ENCODE measurements around the gene UPF2. TPM values are rescaled to one million over a fixed set of nuclear protein-coding genes. Genes with fewer than 3 reads are reported as not detected.

Gene UPF2
- total and polyA plus RNA-seq, 2 of the 13 experiments (the other 11 are each of a cell fraction or from before 2014, with no cell fraction given): 6.2 to 14.5 TPM

- no peak for TF ChIP-seq AHDC1 (CRISPR knock-in tag; IDR thresholded peaks at IDR 0.05; ENCODE audit: borderline replicate concordance)
- TF ChIP-seq NR2C2 (CRISPR knock-in tag; IDR thresholded peaks at IDR 0.05; ENCODE audit: borderline replicate concordance): peak; percentile 75
- no peak for TF ChIP-seq EEA1 (CRISPR knock-in tag; IDR thresholded peaks at IDR 0.05; ENCODE audit: borderline replicate concordance)
- no peak; the same call in 1 of the 2 replicates for TF ChIP-seq RARA (CRISPR knock-in tag; IDR thresholded peaks at IDR 0.05)
- no peak for TF ChIP-seq ZNF34 (CRISPR knock-in tag; IDR thresholded peaks at IDR 0.05; ENCODE audit: borderline replicate concordance)
- no peak for TF ChIP-seq ZNF597 (CRISPR knock-in tag; IDR thresholded peaks at IDR 0.05)
- TF ChIP-seq ZNF205 (CRISPR knock-in tag; IDR thresholded peaks at IDR 0.05): 0 out of 2 replicates have a peak, but pooled peaks have one; percentile 10
- no peak for TF ChIP-seq E2F1 (CRISPR knock-in tag; IDR thresholded peaks at IDR 0.05)
- TF ChIP-seq MXD1 (CRISPR knock-in tag; IDR thresholded peaks at IDR 0.05): no peak
- TF ChIP-seq HNF1A (IDR thresholded peaks at IDR 0.05; ENCODE audit: low read depth): no peak
- TF ChIP-seq HNF1A (CRISPR knock-in tag; IDR thresholded peaks at IDR 0.05; ENCODE audit: borderline replicate concordance): no peak
- no peak for TF ChIP-seq MYPOP (CRISPR knock-in tag; IDR thresholded peaks at IDR 0.05)
Observed at GRCh38 chr10:12042797-12043651, at the start of gene UPF2 (continued).
